ENCODE measurements around the gene PIGBOS1. TPM values are rescaled to one million over a fixed set of nuclear protein-coding genes. Genes with fewer than 3 reads are reported as not detected.
"Not testable (repeated sequence)": the region's sequence is repeated elsewhere in the genome, so short reads cannot be mapped to it uniquely, and the experiment has no call there.

The PIGBOS1 gene
- total RNA-seq, 2 experiments from 2014 or later = 6.2 to 10.1 TPM

- H3K27ac Mint-ChIP-seq = peak overlapping the region; percentile 94
- ChIA-PET CTCF (interaction anchor here (0.8 kb wide), 1 partner anchor 92 kb away, joined by 3 read pairs; no protein-coding TSS in a partner anchor), POLR2A (interaction anchor here (2.1 to 2.6 kb wide), 2 partner anchors 12 to 22 kb away, joined by 10 to 14 read pairs; no protein-coding TSS in a partner anchor)
- Histone ChIP-seq H3K4me3 (ENCODE audit: low read length) (peak overlapping the region; percentile 88), H3K27me3 (ENCODE audit: control insufficient read depth in 1 of 2, insufficient read depth in 2 of 2, low read length in 2 of 2) (no peaks in the 10 kb centered on the region), H3K4me1 (ENCODE audit: insufficient read depth, low read length) (peaks cover 41% of the 10 kb centered on the region), H3K27ac (ENCODE audit: low read depth in 1 of 2, low read length in 2 of 2) (peak overlapping the region; percentile 87 to 90), H3K9me3 (ENCODE audit: control insufficient read depth in 1 of 2, insufficient read depth in 1 of 2, low read length in 2 of 2) (no peaks in the 10 kb centered on the region), H3K36me3 (ENCODE audit: insufficient read depth, low read length) (no peaks in the 10 kb centered on the region)
- intact Hi-C loops (cut with DNase I, micrococcal nuclease) = loop anchor here in 1 of 2 experiments (2.0 kb wide), 1 partner anchor 20 kb away; no protein-coding TSS in a partner anchor
- TF ChIP-seq CTCF (IDR thresholded peaks at IDR 0.05) = no peak
- H3K9me3 Mint-ChIP-seq = no peaks in the 10 kb centered on the region
- H3K4me1 Mint-ChIP-seq (ENCODE audit: low read depth) = peaks cover 46% of the 10 kb centered on the region
- no peaks in the 10 kb centered on the region for H3K27me3 Mint-ChIP-seq
- ATAC-seq (ENCODE audit: poor library complexity) (peak; percentile 16), DNase-seq (peak in 10 of 14 experiments; percentile 16 to 62 (median 36))
- peaks cover 17% of the 10 kb centered on the region for H3K36me3 Mint-ChIP-seq (ENCODE audit: low read depth)
- peak overlapping the region; percentile 96 for H3K4me3 Mint-ChIP-seq
These were observed 29.7 kb downstream of the PIGBOS1 start for GRCh38 chr15:55289011-55289745.

GRCh38 chr15:55288006-55288717 lies 30.8 kb downstream of the PIGBOS1 start:
- Mint-ChIP-seq H3K4me3 (peak overlapping the region; percentile 92), H3K27me3 (no peaks in the 10 kb centered on the region), H3K36me3 (ENCODE audit: low read depth) (peaks cover 17% of the 10 kb centered on the region), H3K4me1 (ENCODE audit: low read depth) (peaks cover 55% of the 10 kb centered on the region), H3K9me3 (no peaks in the 10 kb centered on the region), H3K27ac (peak overlapping the region; percentile 94)
- TF ChIP-seq CTCF (IDR thresholded peaks at IDR 0.05) = no peak
- peak overlapping the region; percentile 87 to 90 for H3K27ac ChIP-seq (ENCODE audit: low read depth in 1 of 2, low read length in 2 of 2)
- peaks cover 47% of the 10 kb centered on the region for H3K4me1 ChIP-seq (ENCODE audit: insufficient read depth, low read length)
- intact Hi-C loops (cut with DNase I, micrococcal nuclease) = loop anchor here in 1 of 2 experiments (2.0 kb wide), 1 partner anchor 19 kb away; no protein-coding TSS in a partner anchor
- peak overlapping the region; percentile 88 for H3K4me3 ChIP-seq (ENCODE audit: low read length)
- ATAC-seq (ENCODE audit: poor library complexity) = no peak
- DNase-seq = no peak
- ChIA-PET CTCF (interaction anchor here (0.9 kb wide), 2 partner anchors 9 to 16 kb away, joined by 3 read pairs; no protein-coding TSS in a partner anchor), POLR2A (interaction anchor here (2.1 to 2.6 kb wide), 2 partner anchors 11 to 21 kb away, joined by 10 to 14 read pairs; no protein-coding TSS in a partner anchor)
- no peaks in the 10 kb centered on the region for H3K9me3 ChIP-seq (ENCODE audit: control insufficient read depth in 1 of 2, insufficient read depth in 1 of 2, low read length in 2 of 2)
- H3K27me3 ChIP-seq (ENCODE audit: control insufficient read depth in 1 of 2, insufficient read depth in 2 of 2, low read length in 2 of 2) = no peaks in the 10 kb centered on the region
- H3K36me3 ChIP-seq (ENCODE audit: insufficient read depth, low read length) = no peaks in the 10 kb centered on the region

GRCh38 chr15:55286442-55287189 lies 32.3 kb downstream of the PIGBOS1 start:
- Mint-ChIP-seq H3K4me3 (peak overlapping the region; percentile 75), H3K4me1 (ENCODE audit: low read depth) (peaks cover 70% of the 10 kb centered on the region), H3K36me3 (ENCODE audit: low read depth) (peaks cover 17% of the 10 kb centered on the region), H3K27ac (peak overlapping the region; percentile 94)
- H3K9me3 ChIP-seq (ENCODE audit: control insufficient read depth in 1 of 2, insufficient read depth in 1 of 2, low read length in 2 of 2); H3K27me3 ChIP-seq (ENCODE audit: control insufficient read depth in 1 of 2, insufficient read depth in 2 of 2, low read length in 2 of 2); H3K36me3 ChIP-seq (ENCODE audit: insufficient read depth, low read length); H3K9me3 Mint-ChIP-seq; DNase-seq; H3K27me3 Mint-ChIP-seq; H3K4me3 ChIP-seq (ENCODE audit: low read length); intact Hi-C loops (cut with DNase I, micrococcal nuclease); ATAC-seq (ENCODE audit: poor library complexity): not testable (repeated sequence)
- Histone ChIP-seq H3K27ac (ENCODE audit: low read depth in 1 of 2, low read length in 2 of 2) (peak overlapping the region in 1 of 2 donors; percentile 23), H3K4me1 (ENCODE audit: insufficient read depth, low read length) (peaks cover 63% of the 10 kb centered on the region)
- ChIA-PET POLR2A (interaction anchor here (2.1 to 2.6 kb wide), 2 partner anchors 9 to 19 kb away, joined by 10 to 14 read pairs; no protein-coding TSS in a partner anchor), CTCF (interaction anchor here (1.0 kb wide), 1 partner anchor 17 kb away, joined by 3 read pairs; no protein-coding TSS in a partner anchor)

All from CD4-positive, alpha-beta T cell (primary cell).